ENCODE data around the gene RNF157.

The RNF157 gene

DNA sequence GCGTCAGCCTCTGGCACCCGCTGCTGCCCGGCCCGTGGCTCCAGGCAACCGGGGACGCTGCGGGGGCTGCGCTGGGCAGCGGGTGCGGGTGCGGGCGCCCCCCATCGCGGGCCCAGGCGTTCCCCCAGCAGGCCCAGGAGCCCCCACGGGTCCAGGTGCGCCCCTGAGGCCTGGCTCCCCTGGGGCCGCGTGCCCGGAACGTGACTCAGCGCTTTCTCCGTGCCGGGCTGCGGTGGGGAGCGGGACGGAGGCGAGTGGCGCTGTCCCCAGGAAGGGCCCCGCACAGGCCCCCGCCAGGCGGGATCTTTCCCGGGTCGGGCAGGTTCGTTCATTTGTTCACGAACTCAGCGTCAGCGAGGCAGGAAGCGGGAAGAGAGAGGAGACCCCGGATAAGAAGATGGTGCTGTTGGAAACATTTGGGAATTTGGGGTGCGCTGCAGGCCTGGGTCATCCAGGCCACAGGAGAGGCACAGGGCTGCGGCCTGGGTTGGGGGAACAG lies 118.3 kb downstream of the RNF157 start:
- DNase-seq, result no peak

DNA sequence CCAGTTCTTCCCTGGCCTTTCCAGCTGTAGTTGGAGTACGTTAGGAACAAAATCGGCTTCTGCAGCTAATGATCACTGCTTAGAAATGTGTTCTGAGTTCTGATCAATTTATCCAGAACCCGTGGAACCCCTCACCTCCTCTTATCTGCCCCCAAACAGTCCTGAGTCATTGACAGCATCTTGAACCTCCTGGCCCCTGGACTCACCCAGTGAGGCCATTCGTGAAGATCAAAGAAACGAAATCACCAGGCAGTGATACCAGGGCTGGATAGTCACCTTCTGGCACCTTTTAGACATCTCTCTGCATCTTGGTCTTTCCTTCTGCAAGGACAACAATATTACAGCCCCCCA lies 119.7 kb downstream of the RNF157 start:
- DNase-seq, result no peak

DNA sequence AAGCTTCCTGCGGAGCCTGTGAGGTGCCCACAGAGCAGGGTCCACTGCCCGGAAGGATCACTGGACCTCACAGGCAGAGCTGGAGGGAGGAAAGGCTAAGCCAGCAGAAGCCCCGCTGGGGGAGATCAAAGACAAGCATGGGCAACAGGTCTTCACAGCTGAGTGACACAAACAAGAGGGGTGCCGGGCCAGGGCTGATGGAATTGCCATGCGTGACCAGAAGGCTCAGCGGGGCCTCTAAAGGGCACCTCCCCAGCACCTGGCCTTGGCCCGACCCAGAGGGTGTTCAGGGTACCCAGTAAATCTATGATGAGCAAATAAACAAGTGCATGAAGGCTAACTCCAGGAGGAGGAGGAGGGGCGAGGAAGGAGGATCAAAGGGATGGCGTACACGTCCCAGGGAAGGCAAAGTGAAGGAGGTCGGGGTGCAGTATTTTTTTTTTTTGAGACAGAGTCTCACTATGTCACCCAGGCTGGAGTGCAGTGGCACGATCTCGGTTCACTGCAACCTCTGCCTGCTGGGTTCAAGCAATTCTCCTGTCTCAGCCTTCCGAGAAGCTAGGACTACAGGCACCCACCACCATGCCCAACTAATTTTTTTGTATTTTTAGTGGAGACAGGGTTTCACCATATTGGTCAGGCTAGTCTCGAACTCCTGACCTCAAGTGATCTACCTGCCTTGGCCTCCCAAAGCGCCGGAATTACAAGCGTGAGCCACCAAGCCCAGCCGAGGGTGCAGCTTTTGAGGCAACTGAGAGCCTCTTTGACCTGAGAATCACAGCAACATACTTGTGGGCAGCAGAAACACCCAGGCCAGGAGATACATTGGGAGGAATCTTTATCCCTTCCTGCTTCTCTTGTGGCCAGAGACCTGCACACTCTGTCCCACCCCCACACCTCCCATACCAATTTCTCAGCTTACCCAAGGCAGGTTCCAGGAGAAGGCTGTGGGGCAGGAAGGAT lies 120.6 kb downstream of the RNF157 start:
- no peak for DNase-seq

DNA sequence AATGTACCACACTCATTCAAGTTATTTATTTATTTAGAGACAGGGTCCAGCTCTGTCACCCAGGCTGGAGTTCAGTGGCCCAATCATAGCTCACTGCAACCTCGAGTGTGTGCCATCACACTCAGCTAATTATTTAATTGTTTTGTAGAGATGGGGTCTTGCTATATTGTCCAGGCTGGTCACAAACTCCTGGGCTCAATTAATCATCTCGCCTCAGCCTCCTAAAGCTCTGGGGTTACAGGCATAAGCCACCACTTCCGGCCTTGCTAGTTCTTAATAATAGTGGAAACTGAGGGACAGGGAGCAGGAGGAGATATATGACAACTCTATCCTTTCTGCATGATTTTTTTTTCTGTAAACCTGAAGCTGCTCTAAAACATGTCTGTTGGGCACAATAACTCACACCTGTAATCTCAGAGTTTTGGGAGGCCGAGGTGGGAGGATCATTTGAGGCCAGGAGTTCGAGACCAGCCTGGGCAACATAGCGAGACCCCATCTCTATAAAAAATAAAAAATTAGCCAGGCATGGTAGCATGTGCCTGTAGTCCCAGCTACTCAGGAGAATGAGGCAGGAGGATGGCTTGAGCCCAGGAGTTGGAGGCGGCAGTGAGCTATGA lies 125.0 kb downstream of the RNF157 start:
- DNase-seq, result no peak

DNA sequence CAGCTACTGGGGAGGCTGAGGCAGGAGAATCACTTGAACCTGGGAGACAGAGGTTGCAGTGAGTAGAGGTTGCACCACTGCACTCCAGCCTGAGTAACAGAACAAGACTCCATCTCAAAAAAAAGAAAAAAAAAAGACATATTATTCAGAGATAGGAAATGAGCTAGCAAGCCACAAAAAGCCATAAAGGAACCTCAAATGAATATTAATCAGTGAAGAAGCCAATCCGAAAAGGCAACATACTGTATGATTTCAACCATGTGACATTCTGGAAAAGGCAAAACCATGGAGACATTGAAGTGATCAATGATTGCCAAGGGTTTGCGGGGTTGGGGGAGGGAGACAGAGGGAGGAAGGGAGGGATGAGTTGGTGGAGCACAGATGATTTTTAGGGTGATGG lies 128.3 kb downstream of the RNF157 start:
- DNase-seq, result no peak

DNA sequence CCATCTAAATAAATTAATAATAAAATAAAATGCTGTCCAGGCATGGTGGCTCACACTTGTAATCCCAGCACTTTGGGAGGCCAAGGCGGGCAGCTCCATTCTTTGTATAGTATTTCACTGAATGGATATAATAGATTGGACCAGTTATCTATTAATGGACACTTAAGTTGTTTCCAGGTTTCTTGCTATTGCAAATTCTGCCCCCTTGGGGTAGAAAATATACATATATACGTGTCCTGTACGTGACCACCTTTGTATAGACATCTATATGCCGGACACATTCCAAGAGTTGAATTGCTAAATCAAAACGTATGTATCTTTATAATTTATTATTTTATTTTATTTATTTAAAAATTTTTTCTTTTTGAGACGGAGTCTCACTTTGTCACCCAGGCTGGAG lies 132.8 kb downstream of the RNF157 start:
- DNase-seq, result no peak

DNA sequence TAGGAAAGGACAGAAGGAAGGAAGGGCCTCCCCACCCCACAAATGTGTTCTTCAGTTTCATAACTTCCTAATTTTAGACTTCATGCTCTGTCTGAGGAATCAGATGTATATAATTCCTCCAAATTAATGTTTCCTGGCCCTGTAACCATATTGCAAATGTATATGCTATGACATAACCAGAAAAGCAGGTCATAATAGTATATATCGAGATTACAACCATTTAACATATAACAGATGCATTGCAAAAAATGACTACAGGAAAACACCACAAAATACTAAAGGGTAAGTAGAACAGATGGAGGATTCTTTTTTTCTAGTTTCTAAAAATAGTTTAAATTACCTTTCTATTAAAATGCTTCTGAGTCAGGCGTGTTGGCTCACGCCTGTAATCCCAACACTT lies 133.6 kb downstream of the RNF157 start:
- no peak for DNase-seq

DNA sequence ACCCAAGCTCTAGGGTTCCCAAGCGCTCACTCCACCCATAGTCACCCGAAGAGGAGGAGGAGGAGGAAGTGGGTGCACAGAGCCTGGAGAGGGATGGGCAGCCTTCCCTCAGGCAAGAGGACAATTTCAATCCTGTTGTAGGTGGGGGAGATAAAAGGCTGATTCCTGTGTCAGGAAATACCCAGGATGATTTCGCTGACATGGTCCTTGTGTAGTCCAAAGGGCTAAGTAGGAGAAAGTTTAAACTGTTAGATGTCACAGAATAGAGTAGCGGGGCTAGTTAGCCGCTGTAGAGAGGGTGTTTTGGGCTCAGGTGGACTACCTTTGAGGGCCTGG lies 135.4 kb downstream of the RNF157 start:
- DNase-seq, result no peak

DNA sequence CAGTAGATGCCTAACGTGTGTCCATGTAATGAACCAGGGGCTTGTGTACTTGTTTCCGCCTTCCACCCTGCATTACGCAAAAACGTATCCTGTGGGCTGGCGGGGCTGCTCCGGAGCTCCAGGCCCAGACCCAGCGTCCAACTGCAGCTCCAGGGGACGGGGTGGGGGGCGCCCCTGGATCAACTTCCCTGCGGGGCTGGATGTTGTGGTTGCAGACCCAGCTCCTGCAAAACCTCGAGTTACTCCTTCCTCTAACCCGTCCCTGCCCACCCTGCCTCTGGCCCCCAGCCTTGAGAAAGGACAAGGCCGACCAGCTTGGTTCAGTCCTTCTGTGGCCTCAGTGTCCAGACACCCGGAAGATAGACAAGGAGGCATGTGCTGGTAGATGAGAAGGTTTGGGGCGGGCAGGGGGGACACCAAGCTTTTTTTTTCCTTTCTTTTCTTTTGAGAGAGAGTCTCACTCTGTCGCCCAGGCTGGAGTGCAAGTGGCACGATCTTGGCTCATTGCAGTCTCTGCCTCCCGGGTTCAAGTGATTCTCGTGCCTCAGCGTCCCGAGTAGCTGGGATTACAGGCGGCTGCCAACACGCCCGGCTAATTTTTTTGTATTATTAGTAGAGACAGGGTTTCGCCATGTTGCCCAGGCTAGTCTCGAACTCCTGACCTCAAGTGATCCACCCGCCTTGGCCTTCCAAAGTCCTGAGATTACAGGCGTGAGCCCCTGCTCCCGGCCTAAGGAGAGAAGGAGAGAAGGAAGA lies 136.0 kb downstream of the RNF157 start:
- DNase-seq, result no peak

DNA sequence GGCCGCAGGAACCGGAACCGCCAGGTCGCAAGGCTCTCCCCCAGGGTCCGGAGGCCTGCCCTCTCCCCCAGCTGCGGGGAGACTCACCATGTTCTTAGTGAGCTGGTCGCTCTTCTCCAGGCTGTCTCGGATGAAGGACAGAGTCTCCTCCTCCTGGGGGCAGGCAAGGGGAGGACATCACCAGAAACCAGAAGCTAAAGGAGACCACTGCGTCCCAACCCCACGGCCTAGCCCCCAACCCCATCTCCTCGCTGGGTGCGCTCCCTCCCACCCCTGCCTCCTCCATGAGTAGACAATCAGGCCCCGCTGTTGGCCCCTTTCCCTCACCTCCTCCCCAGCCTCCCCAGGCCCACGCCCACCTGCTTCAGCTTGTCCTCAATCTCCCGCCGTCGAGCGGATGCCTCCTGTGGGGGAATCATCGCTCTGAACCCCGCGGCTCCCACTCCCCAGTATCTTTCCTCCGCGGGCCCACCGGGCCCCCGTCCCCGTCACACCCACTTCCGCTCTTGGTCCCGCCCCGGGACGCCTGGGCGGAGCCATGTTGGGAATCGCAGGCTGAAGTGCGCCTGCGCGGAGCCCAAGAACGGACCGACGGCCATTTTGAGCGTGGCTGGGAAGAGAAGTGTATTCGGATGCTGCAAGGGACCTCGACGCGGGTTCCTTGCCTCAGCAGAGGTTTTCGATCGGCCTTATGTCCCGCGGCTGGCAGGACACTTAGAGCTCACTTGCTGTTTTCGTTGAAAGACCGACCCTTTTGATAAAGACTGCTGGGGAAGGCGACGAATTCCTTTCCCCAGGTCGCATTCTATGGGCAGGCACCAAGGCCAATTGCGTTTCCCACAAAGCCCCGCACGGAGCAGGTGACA lies 136.8 kb downstream of the RNF157 start, which contains the start of gene EXOC7:
EXOC7 (minus strand) TSS at position 514 of the 866 bp plus-strand sequence; CDS start at position 419, 95 bp downstream.
- DNase-seq, result peak; percentile 95

DNA sequence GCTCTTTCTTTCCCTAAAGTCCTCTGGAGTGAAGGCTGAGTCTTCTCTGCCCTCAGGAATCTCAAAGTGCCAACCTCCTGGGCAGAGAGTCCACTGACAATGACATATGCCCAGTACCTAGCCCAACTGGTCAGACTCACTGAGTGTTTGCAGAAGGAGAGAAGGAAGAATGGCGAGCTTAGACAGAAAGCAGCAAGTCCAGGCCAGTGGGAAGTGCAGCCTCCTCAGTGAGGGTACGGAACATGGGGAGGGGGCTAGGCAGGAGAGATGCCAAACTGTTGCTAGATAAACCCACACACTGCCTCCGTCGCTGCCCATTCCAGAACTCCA lies 137.4 kb downstream of the RNF157 start:
- DNase-seq, result no peak

DNA sequence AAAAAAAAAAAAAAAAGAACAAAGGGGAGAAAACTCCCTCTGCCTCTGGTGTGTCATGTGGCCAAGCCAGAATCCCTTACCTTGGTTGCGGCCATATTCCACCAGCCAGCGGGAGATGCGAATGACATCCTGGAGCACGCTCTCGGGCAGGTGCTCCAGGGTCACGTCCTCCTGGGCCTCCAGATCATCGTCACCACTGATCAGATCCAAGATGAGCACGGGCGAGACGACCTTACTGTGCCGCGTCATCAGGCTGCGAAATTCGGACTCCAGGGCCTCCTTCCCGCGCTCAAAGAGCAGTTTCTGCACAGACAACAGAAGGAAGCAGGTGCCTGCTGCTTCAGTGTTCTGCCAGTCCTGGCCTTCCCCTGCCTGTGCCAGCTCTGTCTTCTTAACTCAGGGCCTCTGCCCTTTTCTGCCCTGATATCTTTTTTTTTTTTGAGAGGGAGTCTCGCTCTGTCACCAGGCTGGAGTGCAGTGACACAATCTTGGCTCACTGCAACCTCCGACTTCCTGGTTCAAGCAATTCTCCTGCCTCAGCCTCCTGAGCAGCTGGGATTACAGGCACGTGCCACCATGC lies 142.5 kb downstream of the RNF157 start:
- DNase-seq, result no peak

DNA sequence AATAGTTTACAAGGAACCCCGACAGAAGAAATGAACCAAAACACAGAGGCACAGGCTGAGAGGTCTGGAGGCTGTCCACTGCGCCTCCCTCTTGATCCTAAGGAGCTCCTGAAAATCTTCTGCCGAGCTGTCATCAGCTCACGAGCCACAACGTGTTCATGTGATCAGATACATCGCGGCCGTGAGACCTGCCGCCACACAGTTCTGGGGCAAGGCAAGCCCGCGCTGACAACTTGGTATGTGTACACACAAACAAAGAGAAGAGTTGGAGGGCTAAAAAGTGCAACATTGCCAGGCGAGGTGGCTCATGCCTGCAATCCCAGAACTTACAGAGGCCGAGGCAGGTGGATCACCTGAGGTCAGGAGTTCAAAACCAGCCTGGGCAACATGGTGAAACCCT lies 144.3 kb downstream of the RNF157 start:
- no peak for DNase-seq

DNA sequence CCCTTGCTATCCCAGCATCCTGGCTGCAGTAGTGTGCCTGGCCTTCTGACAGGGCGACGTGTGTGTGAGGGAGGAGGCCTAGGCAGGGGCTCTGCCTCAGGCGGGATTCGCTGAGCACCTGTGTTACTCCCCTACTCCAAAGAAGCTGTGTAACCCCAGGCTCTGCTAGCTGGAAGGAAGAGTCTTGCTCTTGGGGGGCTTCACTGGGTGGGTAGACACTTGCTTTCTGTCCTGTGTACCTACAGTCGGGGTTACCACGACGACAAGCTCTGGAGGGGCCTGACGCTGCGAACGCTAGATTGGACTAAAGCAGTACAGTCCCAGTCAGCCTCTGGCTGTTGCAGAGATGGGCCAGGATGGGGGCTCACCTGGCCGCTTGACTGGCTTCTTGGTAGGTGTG lies 146.2 kb downstream of the RNF157 start:
- no peak for DNase-seq

DNA sequence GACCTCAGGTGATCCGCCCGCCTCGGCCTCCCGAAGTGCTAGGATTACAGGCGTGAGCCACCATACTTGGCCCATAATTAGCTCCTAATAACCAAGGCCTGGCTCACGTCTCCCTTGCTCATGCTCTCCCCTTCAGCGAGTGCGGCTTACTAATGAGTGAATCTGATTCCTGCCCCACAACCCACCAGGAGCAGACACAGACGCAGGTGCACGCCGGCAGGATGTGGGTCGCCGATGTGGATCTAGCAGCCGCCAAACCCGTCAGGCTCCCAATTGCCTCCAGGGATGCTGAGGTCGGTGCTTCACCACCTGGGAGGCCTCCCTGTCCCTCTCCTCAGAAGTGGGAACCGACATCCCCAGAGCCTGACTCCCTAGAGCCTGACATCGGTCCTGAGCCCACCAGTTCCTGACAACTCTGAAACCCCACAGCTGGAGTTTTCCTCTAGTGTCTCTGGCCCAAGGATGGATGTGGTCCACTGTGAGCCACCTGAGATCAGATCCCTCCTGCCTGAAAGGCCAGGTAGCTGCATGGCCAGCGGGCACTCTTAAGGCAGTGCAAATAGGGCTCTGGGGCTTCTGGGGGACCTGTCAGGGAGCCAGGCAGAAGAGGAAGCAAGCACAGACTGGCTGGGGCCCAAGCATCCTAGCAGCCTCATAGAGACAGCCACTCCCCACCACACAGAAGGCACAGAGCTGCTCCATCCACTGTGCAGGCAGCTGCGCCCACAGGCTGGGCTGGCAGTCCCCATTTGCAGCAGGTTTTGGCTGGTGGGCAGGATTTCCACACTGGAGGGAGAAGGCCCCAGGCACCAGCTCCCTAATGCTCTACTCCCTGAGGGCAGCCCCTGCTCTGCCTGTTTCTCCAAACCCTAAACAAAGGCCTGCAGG lies 147.5 kb downstream of the RNF157 start:
- no peak for DNase-seq

Measured in stimulated activated CD8-positive, alpha-beta memory T cell treated with anti-CD3 and anti-CD28 coated beads, Interleukin-4, amount 100 ng/mL, for 48 hours (primary cell).